Left renal pelvis (tissue), 4 donors: Measurements from ENCODE around the gene SYT7. TPM values are rescaled to one million over a fixed set of nuclear protein-coding genes. Genes with fewer than 3 reads are reported as not detected.

Experiments used
- DNase-seq, 4 donors: peaks; one replicate each; pipeline ENCODE4 v3.0.0-alpha.2; 2013; ENCODE audit warnings: low read depth in 4 of 4, low spot score in 3 of 4
- polyA plus RNA-seq, 4 donors: library from polyadenylated mRNA; unstranded; fragments of 120-200 nt; gene quantifications; one replicate each; pipeline ENCODE4 v1.2.1, GENCODE V29; 2013; ENCODE audit not compliant: insufficient read length in 4 of 4

The SYT7 gene
- polyA plus RNA-seq, 4 donors = 1.2 to 7.3 (median 5.7) TPM

DNA sequence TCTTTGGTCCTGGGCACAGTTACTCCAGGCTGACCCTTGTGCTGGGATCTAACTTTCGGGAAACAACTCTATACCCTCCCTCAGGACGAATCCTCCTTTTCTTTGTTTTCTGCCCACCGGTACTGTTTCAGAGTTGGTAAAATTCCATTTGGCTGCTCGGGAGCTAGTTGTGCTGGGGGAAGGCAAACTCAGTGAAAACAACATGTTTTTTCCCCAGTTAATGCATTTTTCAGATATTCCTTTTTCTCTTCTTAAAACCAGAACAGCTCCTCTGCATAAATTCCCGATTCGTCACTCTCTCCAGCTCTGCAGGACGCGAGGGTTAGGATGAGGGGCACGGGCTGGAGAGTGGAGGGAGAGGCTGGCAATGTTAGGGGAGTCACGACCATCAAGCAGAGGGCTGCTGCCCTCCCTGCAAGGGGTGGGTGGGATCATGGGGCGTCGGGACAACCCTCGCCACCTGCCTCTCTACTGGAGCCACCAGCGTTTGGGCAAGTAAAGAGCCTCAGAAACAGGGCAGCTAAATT lies 41.0 kb downstream of the SYT7 start:
- DNase-seq = no peak

DNA sequence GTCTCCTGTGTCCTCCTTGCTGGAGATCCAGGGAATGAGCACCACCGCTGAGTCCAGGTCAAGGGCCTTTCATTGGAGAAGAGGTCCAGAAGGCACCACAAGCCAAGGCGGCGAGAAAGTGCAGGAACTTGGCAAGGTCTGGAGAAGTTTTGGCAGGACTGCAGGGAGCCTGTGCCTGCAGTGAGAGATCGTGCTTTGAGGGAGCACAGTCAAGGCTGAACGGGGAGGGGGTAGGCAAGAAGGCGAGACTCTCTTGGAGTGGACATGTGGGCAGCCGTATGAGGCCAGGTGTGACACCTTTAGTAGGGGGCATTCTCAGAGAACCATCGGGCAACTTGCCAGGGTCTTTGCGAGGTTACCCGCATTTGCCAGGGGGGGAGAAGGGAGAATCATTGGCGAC lies 41.9 kb downstream of the SYT7 start:
- DNase-seq = no peak

DNA sequence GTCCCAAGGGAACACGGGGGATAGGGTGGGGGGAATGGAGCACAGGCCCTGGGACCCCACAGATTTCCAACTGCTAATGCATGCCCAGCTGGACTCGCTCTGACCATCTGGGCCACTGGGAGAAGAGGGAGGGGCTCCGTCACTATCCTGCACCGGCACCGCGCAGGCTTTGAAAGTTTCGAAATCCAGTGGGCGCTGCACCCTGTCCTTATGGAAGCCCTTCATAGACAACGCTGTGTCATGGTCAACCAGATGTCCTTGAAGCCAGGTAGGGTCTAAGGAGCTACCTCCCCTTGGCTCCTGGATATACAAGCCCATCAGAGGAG lies 42.3 kb downstream of the SYT7 start:
- DNase-seq = no peak

DNA sequence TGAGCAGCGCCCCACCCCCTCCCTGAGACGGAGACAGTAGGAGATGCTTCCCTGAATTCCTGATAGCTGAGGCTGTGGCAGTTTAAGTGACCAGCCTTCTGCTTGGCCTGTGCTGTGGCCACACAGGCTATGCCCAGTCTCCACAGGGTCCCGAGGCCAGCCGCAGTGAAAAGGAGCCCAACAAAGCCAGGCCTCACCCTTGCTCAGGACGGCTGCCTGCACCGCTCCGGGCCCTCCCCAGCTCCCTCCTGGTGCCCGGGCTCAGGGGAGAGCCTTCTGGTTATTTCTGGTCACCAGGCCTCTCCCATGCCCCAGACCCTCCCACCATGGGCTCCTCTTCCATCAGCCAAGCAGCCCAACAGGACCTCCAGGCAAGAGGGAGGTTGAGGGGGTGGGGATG lies 43.5 kb downstream of the SYT7 start:
- DNase-seq = no peak

DNA sequence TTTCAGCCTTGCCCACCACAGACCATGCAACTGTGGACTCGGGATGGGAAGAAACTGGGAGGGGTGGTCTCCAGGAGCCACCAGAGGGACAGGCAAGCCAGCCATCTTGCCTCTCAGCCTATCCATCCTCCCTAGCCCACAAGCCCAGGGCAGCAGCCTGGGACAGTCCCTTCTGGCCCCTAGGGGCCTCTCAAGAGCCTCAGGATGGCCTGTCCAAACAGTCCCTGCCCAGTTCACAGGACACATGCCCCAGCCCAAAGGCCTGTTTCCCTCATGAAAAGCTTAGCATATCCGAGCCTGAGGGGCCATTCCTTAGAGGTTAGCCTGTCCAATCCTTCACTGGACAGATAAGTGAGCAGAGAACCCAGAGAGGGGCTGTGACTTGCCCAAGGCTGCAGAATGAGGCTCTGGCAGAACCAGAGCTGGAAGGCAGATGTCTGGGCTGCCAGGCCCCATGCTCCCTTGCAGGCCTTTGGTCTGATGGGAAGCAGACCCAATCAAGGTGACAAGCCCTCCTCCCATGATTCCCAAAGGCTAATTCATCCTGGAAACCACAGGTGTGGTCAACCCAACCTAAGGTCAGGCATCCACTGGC lies 44.1 kb downstream of the SYT7 start:
- DNase-seq = no peak

DNA sequence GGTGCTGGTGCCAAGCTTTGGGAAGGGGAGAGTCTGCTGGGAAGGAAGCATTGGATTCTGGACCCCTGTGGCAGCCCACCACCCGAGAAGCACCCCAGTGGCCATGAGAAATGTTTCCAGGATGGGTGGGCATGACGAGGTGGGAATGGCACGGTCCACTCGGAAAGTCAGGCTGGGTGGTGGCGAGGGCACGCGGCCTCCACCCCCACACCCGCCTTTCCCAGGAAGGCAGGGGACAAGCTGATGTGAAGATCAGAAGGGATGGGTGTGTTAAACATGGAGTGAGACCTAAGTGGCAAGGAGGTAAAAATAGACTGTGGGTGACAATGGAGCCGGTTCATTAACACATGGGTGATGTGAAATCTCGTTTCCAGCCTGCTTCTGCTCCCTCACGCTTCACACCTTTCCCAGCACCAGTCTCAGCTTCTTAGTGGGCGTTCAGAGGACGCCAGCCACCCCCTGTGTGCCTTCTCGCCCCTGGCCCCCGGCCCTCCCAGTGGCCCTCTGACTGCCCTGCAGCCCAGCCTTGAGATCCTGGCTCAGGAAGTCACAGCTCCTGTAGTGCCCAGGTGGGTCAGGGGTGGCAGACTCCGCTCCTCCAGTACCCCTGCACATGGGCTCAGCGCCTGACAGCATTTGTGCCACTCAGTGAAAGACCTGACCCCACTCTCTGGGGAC lies 44.7 kb downstream of the SYT7 start:
- DNase-seq = no peak

DNA sequence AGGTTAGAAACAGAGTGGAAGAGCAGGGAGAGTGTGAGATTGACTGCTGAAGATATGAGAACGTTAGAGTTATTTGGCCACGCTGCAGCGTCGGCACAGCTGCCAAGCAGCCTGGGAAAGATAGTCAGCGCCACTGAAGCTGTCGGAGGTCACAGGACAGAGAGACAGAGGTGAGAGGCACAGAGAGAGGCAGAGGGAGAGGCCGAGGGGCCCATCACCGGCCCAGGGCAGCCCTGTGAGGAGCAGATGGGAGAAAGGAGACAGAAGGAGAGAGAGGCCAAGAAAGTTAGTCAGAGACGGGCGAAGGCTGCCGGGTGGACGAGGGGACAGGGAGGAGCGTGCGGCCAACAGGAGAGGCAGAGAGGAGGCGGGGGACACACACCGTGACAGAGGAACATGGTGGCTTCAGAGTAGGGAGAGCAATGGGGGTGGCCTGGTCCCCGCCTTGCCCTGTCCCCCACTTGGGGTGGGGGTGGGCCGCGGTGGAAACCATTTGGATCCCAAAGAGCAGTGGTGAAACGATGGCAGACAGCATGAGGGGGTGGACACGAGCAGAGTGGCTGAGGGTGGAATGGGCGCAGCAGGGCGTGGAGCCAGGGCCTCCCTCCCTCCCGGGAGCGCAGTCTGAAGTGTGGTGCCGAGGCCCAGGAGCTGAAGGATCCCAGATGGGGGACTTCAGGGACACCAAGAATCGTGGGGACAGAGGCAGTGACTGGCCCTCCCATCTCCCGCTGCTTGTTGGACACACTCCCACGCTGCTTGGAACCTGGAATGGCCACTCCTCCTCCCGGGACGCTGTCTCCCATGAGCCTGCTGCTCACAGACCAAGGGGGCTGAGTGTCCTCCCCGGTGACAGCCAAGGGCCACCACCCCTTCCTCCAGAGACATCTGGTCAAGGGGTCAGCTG lies 45.7 kb downstream of the SYT7 start:
- no peak for DNase-seq

DNA sequence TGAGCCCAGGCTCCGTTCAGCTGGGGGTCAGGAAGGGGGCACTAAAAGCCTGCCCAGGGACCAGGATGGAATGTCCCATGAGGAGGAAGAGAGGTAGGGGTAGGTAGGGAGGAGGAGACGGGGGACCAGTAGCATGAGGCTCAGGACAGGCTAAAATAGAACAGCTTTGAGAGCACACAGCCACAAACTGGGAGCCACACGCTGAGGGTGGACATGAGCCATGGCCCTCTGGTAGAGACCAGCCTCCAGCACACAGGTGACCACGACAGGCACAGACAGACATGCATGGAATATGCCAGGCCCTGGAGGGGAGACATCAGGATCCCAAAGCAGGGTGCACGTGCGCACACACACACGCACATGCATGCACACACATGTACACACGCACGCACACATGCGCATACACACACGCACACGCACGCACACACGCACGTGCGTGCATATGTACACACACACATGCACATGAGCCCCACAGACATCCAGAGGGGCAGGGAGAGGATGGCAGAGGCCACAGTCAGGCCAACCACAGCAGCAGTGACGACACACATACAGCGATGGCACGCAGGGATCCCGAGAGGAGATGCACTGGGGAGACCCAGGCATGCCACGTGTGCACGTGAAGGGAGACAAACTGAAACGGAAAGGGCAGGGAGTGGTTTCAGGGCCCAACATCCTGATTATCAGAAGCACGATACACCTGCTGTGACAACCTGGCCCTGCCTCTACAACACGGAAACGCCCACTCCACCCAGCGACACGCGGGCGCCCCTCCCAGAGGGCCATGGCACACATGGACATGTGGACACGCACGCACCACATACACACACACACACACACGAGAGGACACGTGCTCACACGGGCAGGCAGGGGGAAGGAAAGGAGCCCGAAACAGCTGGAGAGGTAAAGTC lies 46.6 kb downstream of the SYT7 start:
- no peak for DNase-seq

DNA sequence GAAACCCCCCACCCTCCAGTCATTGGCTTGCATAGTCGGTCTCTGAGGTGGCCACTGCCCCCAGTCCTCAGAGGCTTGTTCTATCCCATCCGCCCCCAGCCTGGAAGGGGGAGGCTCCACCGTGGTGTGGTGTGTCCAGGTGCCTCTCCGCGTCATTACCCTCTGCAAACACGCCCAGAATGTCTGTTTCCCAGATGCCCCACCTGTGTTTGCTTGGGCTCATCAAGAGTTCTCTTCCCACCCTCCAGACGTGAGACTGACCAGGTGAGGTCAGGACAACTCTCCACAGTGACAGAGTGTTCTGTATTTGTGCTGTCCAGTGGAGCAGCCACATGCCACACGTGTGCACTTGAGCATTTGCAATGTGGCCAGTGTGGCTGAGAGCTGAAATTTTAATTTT lies 47.5 kb downstream of the SYT7 start:
- DNase-seq = no peak

DNA sequence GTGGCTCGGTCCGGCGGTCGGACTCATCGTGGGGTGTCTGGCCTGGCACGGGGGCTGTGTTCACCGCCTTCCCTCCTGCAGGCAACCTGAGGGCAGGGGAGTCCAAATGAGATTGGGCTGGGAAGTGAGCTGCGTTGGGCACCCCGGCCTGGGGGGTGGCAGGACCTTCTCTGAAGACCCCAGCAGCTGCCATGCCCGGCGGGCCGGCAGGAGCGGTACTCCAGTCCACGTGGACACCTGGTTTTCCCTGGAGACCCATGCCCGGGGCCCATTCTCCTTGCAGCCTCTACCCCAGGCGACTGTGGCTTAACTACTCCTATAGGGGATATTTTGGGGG lies 47.9 kb downstream of the SYT7 start:
- DNase-seq = no peak

DNA sequence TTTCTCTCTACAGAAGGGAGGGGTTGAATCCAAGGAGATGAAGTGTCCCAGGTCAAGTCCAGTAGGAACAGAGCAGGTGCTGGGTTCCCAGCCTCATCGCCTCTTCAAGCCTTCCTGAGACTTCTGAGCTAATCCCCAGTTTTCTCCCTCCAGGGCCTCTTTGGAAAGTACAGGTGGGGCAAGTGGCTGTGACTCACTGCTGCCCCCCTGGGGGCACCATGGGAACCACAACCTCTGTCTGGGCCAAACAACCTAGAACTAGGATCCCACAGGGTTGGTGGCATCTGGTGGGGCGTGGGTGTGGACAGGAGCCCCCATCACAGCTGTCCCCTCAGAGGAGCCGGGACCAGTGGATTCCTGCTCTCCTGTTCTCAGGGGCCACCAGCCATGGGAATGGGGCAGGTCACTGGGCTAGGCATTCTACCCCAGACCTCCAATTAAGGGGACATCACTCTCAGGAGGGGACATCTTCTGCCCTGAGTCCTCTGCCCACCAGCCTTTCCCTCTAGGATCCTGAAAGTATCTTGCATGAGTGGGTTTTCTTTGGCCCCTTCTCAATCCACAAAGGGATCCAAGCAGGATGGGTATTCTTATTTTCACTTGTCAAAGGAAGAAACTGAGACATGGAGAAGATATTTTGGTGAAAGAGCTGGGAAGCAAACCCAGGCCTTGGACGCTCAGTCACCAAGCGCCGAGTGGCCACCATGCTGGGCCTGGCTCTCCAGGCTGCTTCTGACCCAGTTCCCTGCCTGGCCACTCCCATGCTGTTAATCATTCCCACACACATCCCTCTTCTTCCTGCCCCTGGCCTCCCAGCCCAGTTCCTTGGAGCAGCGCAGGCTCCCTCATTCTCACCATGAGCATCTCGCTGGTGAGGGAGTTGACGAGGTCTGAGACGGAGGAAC lies 48.5 kb downstream of the SYT7 start:
- DNase-seq = no peak

DNA sequence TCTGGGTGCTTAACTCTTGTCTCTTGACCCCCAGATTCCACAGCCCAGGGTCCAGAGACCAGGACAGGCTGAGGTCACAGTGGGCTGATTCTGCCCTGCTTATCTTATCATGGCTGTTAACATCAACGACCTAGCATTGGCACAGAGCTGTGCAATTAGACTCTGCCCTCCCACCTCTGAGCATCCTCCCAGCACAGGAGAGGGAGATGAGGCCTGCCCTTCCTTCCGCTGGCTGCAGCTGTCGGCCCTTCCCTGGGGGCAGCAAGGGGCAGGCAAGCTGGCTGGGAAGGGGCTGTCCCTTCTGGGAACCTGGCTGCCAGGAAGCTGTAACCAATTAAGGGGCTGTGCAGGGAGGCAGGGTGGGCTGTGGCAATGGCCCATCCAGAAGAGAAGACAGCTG lies 49.8 kb downstream of the SYT7 start:
- DNase-seq = no peak

DNA sequence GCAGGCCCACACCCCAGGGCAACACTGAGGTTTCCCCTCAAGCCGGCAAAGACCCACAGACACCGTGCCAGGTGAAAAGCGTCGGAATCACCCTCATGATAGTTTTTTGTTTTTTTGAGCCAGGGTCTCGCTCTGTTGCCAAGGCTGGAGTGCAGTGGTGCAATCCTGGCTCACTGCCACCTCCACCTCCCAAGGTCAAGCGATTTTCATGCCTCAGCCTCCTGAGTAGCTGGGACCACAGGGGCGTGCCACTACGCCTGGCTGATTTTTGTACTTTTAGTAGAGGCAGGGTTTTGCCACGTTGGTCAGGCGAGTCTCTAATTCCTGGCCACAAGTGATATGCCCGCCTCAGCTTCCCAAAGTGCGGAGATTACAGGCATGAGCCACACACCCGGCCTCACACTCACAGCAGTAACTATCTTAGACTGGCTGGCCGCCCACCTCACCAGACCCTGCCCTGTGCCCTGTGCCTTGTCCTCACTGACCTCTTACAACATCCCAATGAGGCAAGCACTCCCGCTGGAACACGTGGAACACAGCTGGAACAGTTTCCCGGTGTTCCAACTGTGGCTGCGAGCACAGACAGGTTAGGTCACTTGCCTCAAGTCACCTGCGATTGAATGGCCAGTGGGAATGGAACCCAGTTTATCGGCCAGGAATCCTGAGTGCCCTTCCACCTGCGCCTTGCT lies 51.2 kb downstream of the SYT7 start:
- DNase-seq = no peak

DNA sequence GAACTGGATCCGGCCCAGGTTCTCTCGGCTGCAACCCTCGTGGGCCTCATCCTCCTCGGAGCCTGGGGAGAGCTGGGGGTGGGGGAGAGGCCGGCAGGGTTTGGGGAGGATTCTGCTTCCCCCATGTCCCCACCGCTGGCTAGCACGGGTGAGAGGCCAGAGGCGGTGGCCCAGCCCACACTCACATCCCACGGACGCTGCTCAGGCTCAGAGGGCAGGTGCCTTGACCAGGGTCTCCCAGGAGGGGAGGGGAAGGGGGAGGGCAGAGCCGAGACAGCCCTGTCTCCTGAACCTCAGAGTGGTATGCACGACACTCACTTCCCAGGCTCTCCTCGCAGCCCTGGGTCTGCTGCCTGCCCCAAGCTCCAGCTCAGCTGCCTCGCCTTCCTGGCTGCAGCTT lies 52.8 kb downstream of the SYT7 start:
- DNase-seq = no peak

DNA sequence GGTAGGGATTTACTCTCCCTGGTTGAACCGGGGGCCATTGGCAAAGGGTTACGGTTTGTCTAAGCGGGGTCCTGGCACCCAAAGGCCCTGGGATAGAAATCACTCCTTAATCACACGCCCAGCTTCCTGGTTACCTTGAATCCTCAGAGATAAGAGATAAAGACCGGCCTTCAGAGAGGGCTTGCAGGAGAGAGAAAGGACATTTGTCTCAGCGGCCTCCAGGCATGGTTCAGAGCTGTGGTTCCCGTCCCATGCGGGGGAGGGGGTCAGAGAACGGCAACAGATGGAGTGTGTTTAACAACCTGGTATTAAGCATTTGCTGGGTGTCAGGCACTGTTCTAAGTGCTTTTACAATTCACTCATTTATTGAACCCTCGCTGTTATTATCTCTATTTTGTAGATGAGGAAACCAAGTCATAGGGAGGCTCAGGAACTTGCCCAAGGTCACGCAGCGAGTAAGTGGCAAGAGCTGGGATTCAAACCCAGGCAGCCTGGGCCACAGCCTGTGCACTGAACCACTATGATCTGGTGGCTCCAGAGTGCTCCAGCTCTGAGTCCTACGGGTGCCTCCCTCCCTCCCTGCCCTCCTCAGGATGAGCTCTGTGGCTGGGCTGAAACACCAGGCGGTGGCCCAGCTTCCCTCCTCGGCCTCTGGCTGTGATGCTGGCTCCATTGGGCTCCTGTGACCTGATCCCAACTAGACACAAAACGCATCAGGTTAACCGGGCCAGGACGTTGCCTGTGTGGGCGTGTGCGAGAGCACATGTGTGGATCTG lies 53.7 kb downstream of the SYT7 start:
- no peak for DNase-seq

DNA sequence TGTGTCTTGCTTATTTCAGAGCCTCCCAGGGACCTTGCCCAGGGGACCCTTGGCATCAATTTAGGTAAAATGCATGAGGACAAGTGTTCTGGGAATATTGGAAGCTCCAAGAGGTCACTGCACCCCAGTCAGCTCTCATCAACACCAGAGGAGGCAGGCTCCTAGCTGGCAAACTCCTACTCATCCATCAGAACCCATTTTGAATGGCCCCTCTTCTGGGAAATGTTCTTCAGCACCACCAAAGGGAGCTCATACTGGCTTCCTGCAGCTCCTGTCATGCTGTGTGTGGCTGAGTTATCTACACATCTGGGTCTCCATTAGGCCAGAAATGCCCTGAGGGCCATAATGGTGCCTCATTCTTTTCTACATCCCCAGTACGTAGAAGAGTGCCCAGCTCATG lies 54.6 kb downstream of the SYT7 start:
- no peak for DNase-seq

DNA sequence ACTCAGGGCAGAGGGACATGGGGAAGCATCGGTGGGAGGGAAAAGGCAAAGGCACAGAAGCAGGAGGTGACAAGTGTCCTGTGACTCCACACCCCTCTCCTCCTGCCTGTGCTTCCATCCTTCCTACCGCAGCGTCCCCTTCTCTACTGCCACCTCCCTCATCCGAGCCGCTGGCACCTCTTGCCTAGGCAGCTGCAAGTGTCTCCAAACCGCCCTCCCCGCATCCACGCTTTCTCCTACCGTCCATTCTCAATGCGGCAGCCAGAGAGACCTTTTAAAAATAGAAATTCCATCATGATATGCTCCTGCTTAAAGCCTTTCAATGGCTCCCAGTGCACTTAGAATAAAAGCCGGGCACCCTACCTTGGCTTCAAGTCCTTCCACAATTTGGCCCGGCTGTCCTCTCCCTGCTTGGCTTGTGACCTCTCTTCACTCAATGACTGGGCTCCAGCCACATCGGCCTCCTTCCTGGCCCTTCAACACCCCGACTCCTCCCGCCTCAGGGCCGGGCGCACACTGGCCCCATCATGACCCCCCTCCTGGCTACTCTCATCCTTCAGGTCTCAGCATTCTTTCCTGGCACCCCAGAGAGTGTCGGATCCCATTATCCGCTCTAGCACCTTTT lies 55.8 kb downstream of the SYT7 start:
- DNase-seq = no peak

DNA sequence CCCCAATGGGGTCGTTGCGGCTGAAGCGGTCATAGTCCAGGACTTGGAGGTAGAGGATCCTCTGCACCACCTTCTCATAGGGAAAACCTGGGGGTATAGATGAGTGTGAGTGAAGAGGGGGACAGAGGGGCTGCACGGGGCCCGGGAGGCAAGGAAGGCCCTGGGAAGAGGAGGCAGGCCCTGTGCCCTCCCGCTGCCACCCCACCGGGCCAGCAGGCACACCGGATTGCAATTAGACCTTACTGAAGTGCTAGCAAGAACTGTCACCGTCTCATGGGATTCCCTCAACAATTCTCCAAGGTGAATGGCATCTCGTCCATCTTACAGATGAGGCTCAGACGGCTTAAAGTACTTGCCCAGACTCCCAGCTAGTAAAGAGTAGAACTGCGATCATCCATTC lies 56.4 kb downstream of the SYT7 start:
- no peak for DNase-seq
